ENCODE measurements around the gene ZNF618.

The ZNF618 gene

DNA sequence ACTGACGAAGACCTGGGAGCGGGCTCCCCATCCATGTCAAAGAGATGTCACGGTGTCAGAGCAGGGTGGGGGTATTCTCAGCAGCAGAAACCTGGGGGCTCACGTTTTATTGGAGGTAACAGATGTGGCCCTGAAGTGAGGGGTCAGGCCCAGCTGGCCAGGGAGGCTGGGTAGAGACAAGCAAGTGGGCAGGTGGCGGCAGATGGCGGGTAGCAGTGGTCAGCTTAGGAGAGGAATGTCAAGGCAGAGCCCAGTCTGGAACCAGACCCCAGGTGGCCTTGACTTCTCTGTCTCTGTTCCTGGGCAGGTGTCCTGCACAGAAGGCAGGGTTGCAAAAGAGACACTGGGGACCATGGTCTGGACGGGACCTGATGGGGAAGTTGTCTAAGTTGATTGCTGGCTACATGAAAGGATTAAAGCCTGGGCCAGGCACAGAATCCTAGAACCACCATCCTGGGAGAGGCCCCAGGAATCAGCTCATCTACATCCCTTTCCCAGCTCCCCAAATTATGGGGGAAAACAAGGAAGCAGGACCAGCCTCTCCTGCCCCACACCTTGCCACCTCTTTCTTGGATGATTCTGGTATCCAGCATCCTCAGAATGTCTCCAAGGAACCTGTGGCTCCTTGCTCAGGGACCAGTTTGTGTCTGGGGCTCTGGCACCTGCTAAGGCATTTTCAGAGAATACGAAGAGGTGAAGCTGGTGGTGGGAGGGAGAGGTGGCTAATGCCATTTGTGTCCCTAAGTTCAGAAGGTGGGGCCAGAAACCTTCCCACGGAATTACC lies 129.5 kb downstream of the ZNF618 start:
- DNase-seq: no peak

DNA sequence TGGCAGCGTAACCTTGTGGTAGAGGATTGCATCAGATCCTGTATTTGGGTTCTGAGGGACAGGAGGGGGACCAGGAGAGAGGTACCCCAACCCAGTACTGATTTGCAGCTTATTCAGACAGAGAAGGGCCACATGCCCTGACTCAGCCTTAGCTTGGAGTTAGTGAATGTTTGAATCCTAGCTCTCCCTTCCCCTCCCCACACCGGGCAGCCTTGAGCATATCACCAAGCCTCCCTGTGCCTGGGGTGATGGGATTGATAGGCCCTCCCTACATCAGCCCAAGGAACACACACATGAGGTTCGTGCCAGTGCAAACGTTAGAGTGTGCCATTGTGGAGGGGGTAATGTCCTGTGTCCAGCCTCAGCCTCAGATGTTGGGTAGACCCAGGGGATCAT lies 130.0 kb downstream of the ZNF618 start:
- no peak for DNase-seq

DNA sequence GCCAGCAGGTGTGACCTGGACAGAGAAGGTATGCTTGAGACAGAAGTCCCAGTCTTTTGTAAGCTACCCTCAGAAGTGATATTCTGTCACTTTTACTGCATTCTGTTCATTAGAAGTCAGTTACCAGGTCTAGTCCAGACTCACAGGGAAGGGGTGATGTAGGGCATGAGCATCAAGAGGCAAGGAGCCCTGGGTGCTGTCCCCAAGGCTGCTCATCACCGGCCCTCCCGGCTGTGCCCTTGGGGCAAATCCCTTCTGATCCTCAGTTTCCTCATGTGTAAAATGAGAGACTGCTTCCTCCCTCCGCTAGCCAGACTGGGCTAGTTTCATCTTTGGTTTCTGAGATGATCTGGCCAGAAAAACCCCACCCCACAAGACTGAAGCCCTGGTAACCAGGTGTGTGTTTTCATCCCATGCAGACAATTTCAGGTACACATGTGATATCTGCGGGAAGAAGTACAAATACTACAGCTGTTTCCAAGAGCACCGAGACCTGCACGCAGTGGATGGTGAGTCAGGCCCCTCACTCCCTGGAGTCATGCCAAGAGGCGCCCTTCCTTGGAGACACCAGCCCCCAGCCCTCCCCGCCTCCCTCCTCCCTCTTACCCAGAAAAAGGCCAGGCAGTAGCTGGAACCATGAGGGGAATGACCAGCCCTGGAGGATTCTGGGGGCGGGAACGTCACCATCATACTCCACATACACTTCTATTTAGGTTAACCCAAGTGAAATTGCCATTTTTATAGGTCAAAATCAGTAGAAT lies 131.0 kb downstream of the ZNF618 start:
- DNase-seq: no peak

DNA sequence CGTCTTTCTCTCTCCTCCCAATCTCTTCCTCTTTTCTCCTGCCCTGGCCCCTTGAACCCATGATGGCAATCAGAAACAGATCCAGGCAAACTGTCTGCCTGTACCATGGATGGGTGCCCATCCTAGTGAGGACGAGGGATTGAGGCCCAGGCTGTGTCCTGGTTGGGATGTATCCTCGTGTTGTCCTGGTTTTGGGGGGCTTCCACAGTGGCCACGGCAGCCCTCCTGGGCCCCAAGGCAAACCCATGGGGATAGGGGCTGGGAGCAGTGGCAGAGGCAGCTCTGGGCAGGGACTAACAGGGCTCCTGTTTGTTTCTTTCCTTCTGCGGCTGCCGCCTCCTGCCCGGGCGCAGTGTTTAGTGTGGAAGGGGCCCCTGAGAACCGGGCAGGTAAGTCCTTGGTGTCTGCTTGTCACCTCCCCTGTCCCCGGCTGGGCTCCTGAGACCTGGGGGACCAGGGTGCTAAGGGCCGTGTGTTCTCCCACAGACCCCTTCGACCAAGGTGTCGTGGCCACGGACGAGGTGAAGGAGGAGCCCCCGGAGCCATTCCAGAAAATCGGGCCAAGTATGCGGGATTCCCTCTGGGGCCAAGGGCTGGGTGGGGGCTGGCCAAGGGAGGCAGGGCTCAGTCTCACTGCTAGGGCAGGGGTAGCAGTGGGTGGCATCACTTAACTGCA lies 132.0 kb downstream of the ZNF618 start:
- DNase-seq: no peak

DNA sequence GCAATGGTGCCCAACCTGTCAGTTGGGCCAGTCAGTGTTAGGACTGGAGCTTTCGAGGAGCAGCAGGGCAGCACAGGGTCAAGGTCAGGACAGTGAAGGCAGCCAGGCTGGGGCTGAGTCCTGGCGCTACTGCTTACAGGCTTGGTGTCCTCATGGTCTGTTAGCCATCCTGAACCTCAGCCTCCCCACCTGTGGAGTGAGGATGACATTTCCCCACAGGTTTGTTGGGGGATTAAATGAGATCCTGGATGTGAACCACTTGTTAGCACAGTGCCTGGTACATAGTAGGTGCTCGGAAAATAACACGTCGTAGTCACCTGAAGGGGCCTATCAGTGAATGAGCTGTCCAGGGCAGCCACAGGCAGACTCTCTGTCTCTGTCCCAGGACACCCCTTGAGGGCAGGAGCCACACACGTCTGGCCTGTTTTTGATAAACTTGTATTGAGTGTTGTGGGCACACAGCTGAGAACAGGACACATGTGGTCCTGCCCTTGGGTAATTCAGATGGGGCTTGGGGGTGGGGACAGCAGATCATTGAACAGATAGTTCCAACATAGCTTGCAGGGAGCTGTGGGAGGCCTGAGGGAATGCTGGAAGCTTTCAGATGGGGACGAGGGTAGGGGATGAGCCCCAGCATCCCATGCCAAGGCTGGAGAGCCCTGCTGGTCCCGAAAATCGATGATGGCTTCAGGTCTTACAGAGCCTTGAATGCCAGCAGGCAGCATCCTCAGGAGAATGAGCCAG lies 132.7 kb downstream of the ZNF618 start:
- DNase-seq: no peak

DNA sequence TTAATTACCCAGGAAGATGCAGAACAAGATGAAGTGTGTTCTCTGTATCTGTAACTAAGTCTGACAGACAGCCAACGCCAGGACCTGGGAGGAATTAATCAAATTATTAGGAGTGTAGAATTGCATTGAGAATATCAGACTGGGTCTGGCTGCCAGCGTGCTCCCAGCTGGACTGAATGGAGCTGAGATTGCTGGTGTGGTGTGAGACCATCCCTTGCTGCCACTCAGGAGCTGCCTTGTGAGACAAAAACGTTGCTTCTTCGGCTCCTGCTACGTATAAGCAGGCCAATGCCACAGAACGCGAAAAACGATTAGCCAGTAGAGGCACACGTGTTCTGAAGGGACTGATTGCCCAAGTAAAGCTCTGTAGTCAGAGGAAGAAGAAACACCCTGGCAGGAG lies 135.2 kb downstream of the ZNF618 start:
- DNase-seq: no peak

- no peak for DNase-seq
Observed at GRCh38 chr9:114012126-114012525, 136.0 kb downstream of the ZNF618 start.

- no peak for DNase-seq
Observed at GRCh38 chr9:114014044-114014443, 137.9 kb downstream of the ZNF618 start.

GRCh38 chr9:114015607-114016006 lies 139.5 kb downstream of the ZNF618 start:
- no peak for DNase-seq

- no peak for DNase-seq
Observed at GRCh38 chr9:114016101-114016500, 140.0 kb downstream of the ZNF618 start.

DNA sequence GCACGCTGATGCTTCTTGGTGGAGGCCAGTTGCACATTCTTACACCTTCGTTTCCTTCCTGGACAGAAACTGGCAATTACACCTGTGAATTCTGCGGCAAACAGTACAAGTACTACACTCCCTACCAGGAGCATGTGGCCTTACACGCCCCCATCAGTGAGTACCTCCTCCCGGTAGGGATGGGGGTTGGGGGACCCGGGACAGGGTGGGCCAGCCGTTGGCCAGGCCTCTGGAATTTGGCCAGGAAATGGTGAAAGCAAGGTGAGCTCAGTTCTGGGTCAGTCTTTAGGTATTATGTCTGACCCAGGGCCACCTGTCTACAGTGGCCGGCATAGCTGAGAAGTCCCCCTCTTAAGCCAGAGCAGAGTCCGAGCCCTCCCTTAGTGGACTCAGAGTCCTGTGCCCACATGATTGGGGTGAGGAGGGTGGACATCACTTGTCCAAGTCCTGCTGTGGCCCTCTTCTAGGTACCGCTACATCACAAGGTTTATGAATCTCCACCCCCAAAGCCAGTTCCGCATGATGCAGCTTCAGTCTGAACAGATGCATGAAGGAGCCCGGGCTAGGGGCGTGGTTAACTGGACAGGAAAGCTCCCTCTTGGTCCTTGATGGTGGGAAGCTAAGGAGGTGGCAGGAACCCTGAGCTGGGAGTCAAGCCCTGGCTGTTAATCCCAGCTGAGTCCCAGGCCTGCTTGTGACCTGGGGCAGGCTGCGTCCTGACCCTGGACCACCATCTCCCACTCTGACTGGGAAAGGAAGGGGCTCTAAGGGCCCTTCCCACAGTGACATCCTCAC lies 140.7 kb downstream of the ZNF618 start:
- no peak for DNase-seq

GRCh38 chr9:114017741-114018715 lies 141.9 kb downstream of the ZNF618 start:
- no peak for DNase-seq

- DNase-seq: no peak
Observed at GRCh38 chr9:114021578-114021977, 145.5 kb downstream of the ZNF618 start.

- DNase-seq: no peak
Observed at GRCh38 chr9:114023961-114024360, 147.9 kb downstream of the ZNF618 start.

- DNase-seq: no peak
Observed at GRCh38 chr9:114025196-114025753, 149.2 kb downstream of the ZNF618 start.

- DNase-seq: no peak
Observed at GRCh38 chr9:114025760-114026159, 149.7 kb downstream of the ZNF618 start.

DNA sequence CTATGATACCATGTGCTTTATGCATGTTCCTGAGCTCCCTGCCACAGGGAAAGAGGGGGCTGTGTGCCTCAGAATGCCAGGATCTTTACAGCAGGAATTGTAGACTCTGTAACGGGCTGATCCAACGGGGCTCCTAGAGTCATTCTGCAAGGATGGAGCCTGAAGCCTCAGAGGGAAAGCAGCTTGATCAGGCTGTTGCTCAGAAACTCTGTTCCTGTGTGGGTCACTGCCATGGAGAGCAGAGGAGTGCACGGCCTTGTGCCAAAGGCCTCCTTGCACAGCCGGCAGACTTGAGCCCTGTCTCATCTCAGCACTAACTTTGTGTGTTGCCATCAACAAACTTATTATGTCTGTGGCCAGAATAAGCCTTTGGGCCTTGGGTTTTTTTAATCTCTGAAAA lies 150.2 kb downstream of the ZNF618 start:
- no peak for DNase-seq

GRCh38 chr9:114027159-114027862 lies 151.2 kb downstream of the ZNF618 start:
- no peak for DNase-seq

GRCh38 chr9:114027863-114028465 lies 151.9 kb downstream of the ZNF618 start:
- DNase-seq: no peak

- DNase-seq: no peak
Observed at GRCh38 chr9:114028646-114029045, 152.5 kb downstream of the ZNF618 start.

Measured in NCI-H1048 (cell line).